B cell (primary cell): ENCODE data around the gene ACACB.

Experiments used
- EZH2 ChIP-seq: IDR thresholded peaks from 2 replicates; pipeline ENCODE4 v1.6.1; 2012; ENCODE audit warnings: borderline replicate concordance, low read depth, mild to moderate bottlenecking, moderate library complexity, low read length; ENCODE audit not compliant: insufficient read depth, poor library complexity, severe bottlenecking
- TF ChIP-seq, protein P1 (sequence below): fragments of 200-600 bp; IDR thresholded peaks from one replicate; pipeline ENCODE4 v1.8.0; 2022; ENCODE audit warnings: antibody characterized with exemption, mild to moderate bottlenecking

DNA sequence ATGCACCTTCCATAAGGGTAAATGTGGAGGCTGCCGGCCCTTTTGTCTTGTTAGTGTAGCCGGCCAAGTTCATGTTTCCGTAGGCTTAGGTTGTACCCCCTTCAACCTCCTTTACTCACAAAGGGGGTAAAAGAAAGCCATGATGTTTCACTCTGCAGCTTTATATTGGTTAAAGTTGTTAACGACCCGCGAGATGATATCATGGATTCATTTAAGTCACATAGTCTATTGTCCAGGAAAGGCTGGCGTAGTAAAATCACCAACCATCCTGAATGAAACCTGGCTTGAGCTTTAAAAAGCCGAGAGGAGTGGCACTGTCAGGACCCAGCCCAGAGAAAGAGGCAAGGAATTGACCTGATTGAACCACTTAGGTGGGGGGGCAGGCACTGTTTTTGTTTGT lies 17.7 kb upstream of the ACACB start:
- TF ChIP-seq, protein P1, sequence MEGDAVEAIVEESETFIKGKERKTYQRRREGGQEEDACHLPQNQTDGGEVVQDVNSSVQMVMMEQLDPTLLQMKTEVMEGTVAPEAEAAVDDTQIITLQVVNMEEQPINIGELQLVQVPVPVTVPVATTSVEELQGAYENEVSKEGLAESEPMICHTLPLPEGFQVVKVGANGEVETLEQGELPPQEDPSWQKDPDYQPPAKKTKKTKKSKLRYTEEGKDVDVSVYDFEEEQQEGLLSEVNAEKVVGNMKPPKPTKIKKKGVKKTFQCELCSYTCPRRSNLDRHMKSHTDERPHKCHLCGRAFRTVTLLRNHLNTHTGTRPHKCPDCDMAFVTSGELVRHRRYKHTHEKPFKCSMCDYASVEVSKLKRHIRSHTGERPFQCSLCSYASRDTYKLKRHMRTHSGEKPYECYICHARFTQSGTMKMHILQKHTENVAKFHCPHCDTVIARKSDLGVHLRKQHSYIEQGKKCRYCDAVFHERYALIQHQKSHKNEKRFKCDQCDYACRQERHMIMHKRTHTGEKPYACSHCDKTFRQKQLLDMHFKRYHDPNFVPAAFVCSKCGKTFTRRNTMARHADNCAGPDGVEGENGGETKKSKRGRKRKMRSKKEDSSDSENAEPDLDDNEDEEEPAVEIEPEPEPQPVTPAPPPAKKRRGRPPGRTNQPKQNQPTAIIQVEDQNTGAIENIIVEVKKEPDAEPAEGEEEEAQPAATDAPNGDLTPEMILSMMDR, result no peak
- no peak for TF ChIP-seq EZH2
